Ovary (tissue), 3 donors: Measurements from ENCODE around the gene DNAAF1.

ENCODE experiments used
- CTCF ChIP-seq, 3 donors: fragments of 450-650 bp in 2 of 3; fragments of 200-600 bp in 1 of 3; IDR thresholded peaks; one replicate each; pipeline versions ENCODE4 v1.5.1 to v1.8.0; 2016 to 2022; ENCODE audit warnings: antibody characterized with exemption in 3 of 3, mild to moderate bottlenecking in 1 of 3
- POLR2A ChIP-seq: fragments of 450-650 bp; IDR thresholded peaks from one replicate; pipeline ENCODE4 v1.6.1; 2017; ENCODE audit warnings: antibody characterized with exemption, mild to moderate bottlenecking, moderate library complexity
- donor health status: DM: no; HTN: no; CAD: no.

- TF ChIP-seq POLR2A: no peak
- no peak for TF ChIP-seq CTCF (IDR thresholded peaks at IDR 0.05)
These were observed 35.3 kb upstream of the DNAAF1 start for GRCh38 chr16:84109598-84110335.
